Activated naive CD4-positive, alpha-beta T cell treated with anti-CD3 and anti-CD28 coated beads, Interleukin-2, amount 10 ng/mL, durations not matched to agents 7 days and 5 days (primary cell): ENCODE data around the gene DNAH17.

Experiments
- CTCF ChIA-PET: fragments of 350-600 bp; sonication (Branson Sonifier 250); formaldehyde crosslinking; loops from one replicate; lab custom pipeline; 2021; ENCODE audit warnings: antibody characterized with exemption; lab: Charles Lee
- DNase-seq: peaks from one replicate; pipeline ENCODE4 v3.0.0-alpha.2; 2020
- H3K27ac Mint-ChIP-seq: one replicate; pipeline ENCODE4 v1.8.0; 2021; ENCODE audit warnings: mild to moderate bottlenecking, moderate library complexity, mixed read lengths
- H3K27me3 Mint-ChIP-seq: one replicate; pipeline ENCODE4 v1.8.0; 2021; ENCODE audit warnings: mild to moderate bottlenecking, mixed read lengths
- H3K36me3 Mint-ChIP-seq: one replicate; pipeline ENCODE4 v1.8.0; 2021; ENCODE audit warnings: mixed read lengths
- H3K4me1 Mint-ChIP-seq: one replicate; pipeline ENCODE4 v1.8.0; 2021; ENCODE audit warnings: mixed read lengths
- H3K4me3 Mint-ChIP-seq: one replicate; pipeline ENCODE4 v1.8.0; 2021; ENCODE audit warnings: mild to moderate bottlenecking, moderate library complexity, mixed read lengths
- H3K9me3 Mint-ChIP-seq: one replicate; pipeline ENCODE4 v1.8.0; 2021; ENCODE audit warnings: mixed read lengths

The DNAH17 gene

DNA sequence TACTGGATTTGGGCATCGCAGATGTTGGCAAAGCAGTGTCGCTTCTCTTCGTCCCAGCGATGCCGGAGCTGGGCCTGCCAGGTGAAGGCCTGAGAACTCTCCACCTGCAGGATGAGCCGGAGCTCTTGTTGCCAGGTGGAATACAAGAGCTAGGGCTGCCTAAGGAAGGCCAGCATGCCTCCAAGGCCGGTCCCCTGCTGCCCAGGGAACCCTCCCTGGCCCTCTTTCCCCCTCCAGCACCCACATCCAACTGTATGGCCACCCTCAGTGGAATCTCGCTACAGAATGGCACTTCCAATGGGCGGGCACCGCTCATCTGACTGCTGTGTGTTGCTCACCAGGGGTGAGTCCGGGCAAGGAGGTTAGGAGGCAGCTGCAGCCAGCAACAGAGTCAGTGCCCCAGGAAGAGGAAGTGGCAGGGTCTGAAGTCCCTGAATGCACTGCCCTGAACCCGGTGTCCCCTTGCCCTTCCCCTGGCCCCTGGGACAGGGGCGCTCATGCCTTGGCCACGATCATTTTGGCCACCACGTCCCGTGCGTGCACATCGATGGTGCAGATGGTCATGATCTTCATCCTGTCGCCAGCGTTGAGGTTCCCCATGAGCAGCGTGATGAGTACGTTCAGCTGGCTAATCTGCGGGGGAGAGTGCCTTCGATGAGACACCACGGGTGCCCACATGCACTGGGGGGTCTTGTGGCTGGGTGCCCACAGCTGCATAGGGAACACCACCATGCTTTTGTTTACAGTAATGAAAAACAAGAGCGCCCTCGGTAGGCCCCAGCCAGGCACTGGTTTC lies 75.8 kb downstream of the DNAH17 start:
- Mint-ChIP-seq H3K4me1 (no peaks in the 10 kb centered on the region), H3K4me3 (no peak overlapping the region), H3K36me3 (no peaks in the 10 kb centered on the region), H3K27ac (no peak overlapping the region), H3K27me3 (peaks cover 11% of the 10 kb centered on the region), H3K9me3 (no peaks in the 10 kb centered on the region)
- no peak for DNase-seq
- CTCF ChIA-PET, result no interaction called here

DNA sequence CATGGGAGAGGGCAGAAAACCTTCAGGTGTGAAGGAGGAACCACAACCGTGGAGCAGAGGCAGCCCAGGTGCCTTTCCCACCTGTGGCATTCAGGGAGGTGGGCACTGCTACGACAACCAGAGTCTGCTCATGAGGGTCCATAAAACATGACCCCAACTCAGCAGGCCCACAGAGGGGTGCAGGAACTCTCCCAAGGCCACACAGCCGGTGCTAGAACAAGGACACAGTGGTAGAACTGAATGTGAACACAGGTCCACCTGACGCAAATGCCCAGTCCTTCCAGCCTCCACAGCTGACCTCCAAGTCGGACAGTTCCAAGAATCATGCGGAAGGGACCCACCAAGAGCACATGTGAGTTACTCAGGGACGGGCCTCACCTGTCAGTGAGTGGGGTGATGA lies 76.4 kb downstream of the DNAH17 start:
- no peaks in the 10 kb centered on the region for H3K9me3 Mint-ChIP-seq
- DNase-seq, result no peak
- H3K36me3 Mint-ChIP-seq, result no peaks in the 10 kb centered on the region
- H3K4me1 Mint-ChIP-seq, result no peaks in the 10 kb centered on the region
- H3K27me3 Mint-ChIP-seq, result peaks cover 7% of the 10 kb centered on the region
- no peak overlapping the region for H3K27ac Mint-ChIP-seq
- no peak overlapping the region for H3K4me3 Mint-ChIP-seq
- CTCF ChIA-PET, result no interaction called here

DNA sequence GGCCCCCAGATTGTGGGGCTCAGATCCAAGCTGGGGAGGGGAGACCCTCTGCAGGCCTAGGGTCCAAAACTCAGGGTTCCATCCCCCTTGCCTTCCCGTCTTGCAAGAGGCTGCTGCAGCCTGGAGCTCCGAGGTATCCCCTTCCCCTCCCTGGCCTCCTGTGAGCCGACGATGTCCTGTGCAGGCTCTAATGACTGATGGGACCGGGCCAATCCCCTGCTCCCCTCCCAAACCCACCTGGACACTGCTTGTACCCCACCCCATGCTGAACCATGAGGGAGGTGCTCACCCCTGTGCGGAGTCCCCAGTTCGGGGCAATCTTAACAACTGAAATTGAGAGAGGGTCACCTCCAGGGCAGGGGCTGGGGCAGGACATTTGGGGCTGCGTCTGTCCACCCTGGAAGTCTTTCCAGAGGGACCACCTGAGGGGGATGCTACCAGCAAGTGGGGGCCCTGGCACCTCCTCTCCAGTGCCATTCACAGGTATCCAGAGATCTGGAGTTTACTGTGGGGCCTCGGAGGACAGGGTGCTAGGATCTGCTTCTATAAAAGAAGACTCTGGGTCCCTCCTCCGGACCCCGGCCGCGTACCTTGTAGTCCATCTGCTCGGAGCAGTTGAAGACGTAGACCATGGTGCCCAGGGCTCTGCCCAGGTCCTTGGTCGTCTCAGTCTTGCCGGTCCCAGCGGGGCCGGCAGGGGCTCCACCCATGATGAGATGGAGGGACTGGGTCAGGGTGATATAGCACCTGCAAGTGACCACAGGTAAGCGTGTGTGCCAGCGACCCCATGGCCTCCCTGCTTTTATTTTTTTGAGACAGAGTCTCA lies 77.3 kb downstream of the DNAH17 start:
- Mint-ChIP-seq H3K4me1 (no peaks in the 10 kb centered on the region), H3K9me3 (no peaks in the 10 kb centered on the region), H3K27ac (no peak overlapping the region), H3K4me3 (no peak overlapping the region), H3K36me3 (no peaks in the 10 kb centered on the region), H3K27me3 (peaks cover 3% of the 10 kb centered on the region)
- no peak for DNase-seq
- CTCF ChIA-PET, result no interaction called here

DNA sequence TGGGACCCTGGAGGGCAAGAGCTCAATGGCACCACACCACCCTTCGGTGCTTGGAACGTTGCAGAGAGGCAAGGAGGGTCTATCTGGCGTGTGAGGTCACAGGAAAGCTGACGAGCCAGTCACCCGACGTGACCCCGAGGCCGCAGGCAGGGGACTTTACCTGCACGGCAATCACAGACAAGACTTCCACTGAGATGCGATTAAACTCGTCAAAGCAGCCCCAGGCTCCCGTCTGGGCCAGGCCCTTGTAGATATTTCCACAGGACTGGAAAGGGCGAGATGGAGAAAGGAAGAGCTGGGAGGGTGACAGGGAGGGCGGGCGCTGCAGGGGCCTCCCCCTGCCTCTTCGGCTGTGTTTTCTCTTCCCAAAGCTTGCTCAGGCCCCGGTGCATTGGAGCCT lies 78.3 kb downstream of the DNAH17 start:
- Mint-ChIP-seq H3K27ac (no peak overlapping the region), H3K27me3 (peaks cover 3% of the 10 kb centered on the region), H3K36me3 (no peaks in the 10 kb centered on the region), H3K4me3 (no peak overlapping the region), H3K9me3 (no peaks in the 10 kb centered on the region), H3K4me1 (no peaks in the 10 kb centered on the region)
- no peak for DNase-seq
- CTCF ChIA-PET, result no interaction called here

DNA sequence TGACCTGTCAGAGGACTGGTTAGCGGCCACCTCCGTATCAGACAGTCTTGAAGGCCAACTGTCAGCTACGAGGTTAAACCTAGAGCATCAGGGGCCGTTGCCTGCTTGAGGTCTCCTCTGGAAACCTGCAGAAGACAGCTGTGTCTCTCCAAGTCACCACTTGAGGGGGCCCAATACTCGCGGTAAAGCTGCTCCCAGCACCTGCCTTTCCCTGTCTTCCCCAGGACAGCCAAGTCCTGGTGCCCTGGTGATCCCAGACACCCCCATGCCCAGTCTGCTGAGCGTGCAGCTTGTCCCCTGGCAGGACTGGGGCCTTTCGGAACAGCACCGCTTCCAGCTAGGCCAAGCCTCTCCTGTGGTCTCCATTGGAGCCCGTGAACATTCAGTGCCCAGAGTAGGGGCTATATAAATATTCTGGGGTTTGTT lies 80.1 kb downstream of the DNAH17 start:
- Mint-ChIP-seq H3K36me3 (no peaks in the 10 kb centered on the region), H3K27me3 (peaks cover 3% of the 10 kb centered on the region), H3K9me3 (no peaks in the 10 kb centered on the region), H3K4me1 (no peaks in the 10 kb centered on the region), H3K27ac (no peak overlapping the region), H3K4me3 (no peak overlapping the region)
- CTCF ChIA-PET, result interaction anchor here (0.8 to 1.8 kb wide), 15 partner anchors 11 to 357 kb away, joined by 3 to 9 read pairs (median 3); no protein-coding TSS in a partner anchor
- DNase-seq, result peak; percentile 79

DNA sequence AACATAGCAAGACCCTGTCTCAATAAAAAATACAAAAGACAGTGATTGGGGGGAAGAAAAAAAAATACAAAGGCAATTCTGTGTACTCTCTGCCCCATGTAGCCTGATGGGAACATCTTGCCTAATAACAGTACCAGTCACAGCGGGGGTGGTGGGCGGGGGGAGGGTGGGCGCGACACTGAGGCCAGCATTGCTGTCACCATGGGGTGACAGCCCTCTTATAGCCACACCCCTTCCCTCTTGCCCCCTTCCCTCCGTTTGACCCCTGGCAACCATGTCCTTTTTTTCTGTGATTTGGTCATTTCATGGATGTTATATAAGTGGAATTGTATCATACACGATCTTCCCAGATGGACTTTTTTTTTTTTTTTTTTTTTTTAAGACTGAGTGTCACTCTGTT lies 80.9 kb downstream of the DNAH17 start:
- DNase-seq, result no peak
- CTCF ChIA-PET, result interaction anchor here (0.5 to 1.5 kb wide), 7 partner anchors 11 to 358 kb away, joined by 3 to 9 read pairs (median 3); no protein-coding TSS in a partner anchor
- H3K27ac Mint-ChIP-seq, result no peak overlapping the region

DNA sequence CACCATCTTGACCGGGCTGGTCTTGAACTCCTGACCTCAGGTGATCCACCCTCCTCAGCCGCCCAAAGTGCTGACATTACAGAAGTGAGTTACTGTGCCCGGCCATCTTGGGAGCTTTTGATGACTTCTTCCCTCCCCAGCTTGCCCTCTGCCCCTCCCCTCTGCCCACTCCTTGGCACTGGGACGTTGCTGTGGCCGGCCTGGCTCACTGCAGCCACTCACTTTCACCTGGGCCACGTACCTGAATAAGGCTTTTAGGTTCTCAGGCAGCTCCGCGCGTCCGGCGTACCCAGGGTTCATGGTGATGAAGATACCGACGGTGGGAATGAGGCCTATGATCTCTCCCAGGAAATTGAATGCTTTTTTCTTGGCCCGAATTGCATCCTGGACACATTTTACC lies 81.6 kb downstream of the DNAH17 start:
- H3K27ac Mint-ChIP-seq, result no peak overlapping the region
- CTCF ChIA-PET, result no interaction called here
- no peak for DNase-seq
- H3K4me3 Mint-ChIP-seq, result no peak overlapping the region
- H3K9me3 Mint-ChIP-seq, result no peaks in the 10 kb centered on the region
- H3K27me3 Mint-ChIP-seq, result peaks cover 3% of the 10 kb centered on the region
- peaks cover 3% of the 10 kb centered on the region for H3K4me1 Mint-ChIP-seq
- H3K36me3 Mint-ChIP-seq, result no peaks in the 10 kb centered on the region

More for the DNA sequence above, 80.9 kb downstream of the DNAH17 start:
- Mint-ChIP-seq H3K9me3 (no peaks in the 10 kb centered on the region), H3K36me3 (no peaks in the 10 kb centered on the region), H3K27me3 (peaks cover 3% of the 10 kb centered on the region), H3K4me1 (no peaks in the 10 kb centered on the region), H3K4me3 (no peak overlapping the region)

DNA sequence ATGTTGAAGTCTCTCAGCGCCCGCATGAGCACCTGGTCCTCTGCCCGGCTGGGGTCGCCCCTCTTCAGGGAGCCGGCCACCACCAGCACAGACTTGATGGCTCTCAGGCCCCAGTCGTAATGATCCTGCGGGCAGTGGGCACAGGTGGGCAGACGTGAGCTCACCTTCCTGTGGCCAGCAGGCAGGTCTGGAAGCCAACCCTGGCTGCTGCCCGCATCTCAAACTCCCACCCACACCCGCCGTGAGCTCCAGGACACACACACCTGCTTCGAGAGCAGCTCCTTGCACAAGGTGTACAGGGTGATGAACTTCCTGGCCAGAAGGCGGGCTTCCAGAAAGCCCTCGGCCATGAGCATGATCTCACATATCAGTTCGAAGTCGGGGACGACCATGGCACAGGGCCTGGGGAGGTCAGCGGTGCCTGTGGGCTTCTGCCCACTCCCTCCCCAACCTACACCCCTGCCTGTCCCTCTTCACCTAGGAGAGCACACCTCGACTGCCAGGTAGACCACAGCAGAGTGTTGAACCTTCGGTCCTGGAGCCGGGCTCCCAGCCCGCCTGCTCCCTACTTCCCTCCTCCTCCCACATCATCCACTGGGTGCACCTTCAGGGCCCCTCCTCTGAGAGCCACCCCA lies 82.4 kb downstream of the DNAH17 start:
- no peak for DNase-seq
- H3K27ac Mint-ChIP-seq, result no peak overlapping the region
- CTCF ChIA-PET, result no interaction called here
- H3K9me3 Mint-ChIP-seq, result no peaks in the 10 kb centered on the region
- H3K36me3 Mint-ChIP-seq, result no peaks in the 10 kb centered on the region
- H3K27me3 Mint-ChIP-seq, result peaks cover 8% of the 10 kb centered on the region
- peaks cover 3% of the 10 kb centered on the region for H3K4me1 Mint-ChIP-seq
- no peak overlapping the region for H3K4me3 Mint-ChIP-seq

DNA sequence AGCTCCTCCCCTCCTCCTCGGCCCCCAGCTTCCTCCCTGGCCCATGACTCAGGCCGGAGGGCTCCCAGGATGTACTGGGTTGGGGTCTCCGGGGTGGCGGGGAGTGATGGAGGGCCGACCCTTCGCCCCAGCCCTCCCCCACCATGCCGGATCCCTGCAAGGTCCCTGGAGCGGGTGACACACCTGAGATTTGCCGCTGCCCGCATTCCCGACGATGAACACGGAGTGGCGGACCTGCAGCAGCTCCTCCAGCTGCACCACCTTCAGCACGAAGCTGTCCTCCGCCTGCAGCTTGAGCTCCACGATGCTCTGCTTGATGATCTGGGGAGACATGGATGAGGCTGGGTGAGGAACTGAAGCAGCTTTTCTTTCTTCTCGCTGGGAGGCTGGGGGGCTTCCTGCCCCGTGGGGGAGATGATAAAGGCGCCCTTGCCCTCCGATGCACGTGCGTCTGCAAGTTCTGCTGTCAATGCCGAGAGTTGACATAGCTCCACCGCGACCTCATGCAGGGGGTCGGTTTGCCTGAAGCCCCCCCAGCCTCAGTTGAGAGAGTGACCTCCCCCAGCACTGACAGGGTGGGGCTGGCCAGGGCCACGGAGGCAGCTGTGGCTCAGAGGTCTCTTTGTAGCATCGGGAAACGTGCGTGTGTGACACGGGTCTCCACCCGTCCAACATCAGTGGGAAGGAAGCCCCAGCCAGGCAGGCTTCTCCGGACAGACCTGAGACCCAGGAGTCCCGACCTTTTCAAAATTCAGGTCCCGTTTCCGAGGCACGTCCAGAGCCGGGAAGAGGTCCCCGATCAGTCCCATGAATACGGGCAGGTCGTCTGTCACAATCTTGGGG lies 83.1 kb downstream of the DNAH17 start:
- no peak for DNase-seq
- Mint-ChIP-seq H3K9me3 (no peaks in the 10 kb centered on the region), H3K27ac (no peak overlapping the region), H3K4me1 (peaks cover 3% of the 10 kb centered on the region), H3K36me3 (no peaks in the 10 kb centered on the region), H3K27me3 (peaks cover 8% of the 10 kb centered on the region), H3K4me3 (no peak overlapping the region)
- CTCF ChIA-PET, result no interaction called here

DNA sequence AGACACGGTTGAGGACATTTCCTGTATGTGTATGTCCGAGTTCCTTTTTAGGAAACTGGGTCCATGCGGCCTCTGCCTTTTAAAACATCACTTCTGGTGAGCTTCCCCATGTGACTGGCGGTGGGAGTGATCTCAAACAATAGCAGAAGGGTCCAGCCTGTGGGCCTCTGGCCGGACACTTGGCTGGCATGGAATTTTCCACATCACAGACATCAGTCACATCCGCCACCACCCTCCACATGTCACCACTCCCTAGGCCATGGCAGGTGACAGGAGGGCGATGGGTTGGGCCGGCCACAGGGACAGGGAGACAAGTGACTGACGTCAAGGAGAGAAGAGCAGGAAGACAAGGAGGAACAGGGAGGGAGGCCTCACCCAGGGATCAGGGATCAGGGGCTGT lies 83.7 kb downstream of the DNAH17 start:
- no peaks in the 10 kb centered on the region for H3K9me3 Mint-ChIP-seq
- H3K27me3 Mint-ChIP-seq, result peaks cover 12% of the 10 kb centered on the region
- H3K4me1 Mint-ChIP-seq, result peaks cover 3% of the 10 kb centered on the region
- no peak for DNase-seq
- CTCF ChIA-PET, result interaction anchor here (0.9 kb wide), 1 partner anchor 215 kb away, joined by 3 read pairs; no protein-coding TSS in a partner anchor
- H3K4me3 Mint-ChIP-seq, result no peak overlapping the region
- H3K27ac Mint-ChIP-seq, result no peak overlapping the region
- no peaks in the 10 kb centered on the region for H3K36me3 Mint-ChIP-seq

DNA sequence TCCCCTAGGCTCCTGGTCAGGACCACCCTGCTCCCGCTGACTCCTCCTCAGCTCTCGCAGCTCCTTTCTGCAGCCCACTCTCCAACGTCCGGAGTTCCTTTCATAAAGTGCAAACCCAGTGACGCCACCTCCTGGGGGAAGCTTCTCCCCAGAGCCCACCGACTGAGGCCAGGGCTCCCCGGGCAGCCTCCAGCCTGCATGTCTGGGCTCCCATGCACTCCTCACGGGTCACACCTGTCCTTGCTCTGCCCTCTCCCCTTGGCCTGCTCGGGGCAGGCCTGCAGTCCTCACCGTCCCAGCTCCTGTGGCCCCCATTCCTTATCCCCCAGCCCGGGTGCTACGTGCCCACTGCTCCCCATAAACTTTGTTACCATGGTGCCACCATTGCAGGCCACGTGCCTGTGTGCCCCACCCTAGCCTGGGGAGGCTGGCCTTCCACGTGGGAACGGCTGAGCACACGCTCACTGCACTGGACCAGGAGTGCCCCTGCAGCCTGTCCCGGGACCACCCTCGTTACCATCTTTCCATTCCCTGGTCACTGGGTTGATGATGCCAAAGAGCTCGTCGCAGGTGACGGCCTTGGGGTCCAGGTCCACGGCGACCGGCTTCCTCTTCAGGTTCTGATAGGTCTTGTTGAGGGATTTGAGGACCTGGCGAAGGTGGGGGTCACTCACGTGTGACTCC lies 84.9 kb downstream of the DNAH17 start:
- H3K27ac Mint-ChIP-seq, result no peak overlapping the region
- H3K36me3 Mint-ChIP-seq, result no peaks in the 10 kb centered on the region
- H3K4me1 Mint-ChIP-seq, result peaks cover 3% of the 10 kb centered on the region
- CTCF ChIA-PET, result interaction anchor here (1.2 kb wide), 1 partner anchor 216 kb away, joined by 3 read pairs; no protein-coding TSS in a partner anchor
- no peak for DNase-seq
- H3K27me3 Mint-ChIP-seq, result peaks cover 13% of the 10 kb centered on the region
- H3K4me3 Mint-ChIP-seq, result no peak overlapping the region
- H3K9me3 Mint-ChIP-seq, result no peaks in the 10 kb centered on the region

DNA sequence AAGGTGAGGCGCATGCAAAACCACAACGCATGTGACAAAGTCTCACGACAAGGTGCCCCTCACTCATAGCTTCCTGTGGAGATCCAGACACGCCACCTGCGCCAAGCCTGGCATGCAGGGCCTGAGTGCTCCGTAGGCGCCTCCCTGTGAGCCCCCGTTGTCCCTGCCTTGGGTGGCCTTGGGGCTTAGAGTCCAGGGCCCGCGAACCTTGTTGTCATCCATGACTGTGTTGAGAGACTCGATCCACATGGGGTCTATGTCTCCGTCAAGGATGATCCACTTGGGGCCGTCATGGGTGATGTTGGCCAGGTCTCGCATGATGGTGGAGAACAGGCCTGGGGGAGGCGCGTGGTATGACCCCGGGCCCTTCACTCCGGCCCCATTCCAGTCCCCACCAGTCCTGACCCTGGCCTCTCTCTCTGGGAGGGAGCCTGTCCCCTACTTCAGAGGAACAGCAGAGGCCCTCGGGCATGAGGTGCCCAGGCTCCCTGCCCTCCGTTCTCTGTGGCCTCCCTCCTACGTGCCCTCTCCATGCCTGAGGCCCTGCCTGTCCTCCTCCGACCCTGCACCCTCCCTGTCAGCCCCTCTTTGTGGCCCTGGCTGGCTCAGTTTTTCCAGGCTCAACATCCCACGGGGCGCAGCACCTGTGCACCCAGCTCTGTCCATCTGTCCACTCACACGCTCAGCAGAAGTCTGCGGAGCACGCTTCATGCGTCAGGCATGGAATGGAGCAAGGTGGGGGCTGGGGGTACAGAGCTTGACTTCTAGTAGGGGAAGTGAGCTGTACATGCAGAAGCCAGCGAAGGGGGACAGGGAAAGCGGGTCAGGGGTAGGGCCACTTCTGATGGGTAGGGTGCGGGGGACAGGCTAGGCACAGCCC lies 85.7 kb downstream of the DNAH17 start:
- CTCF ChIA-PET, result interaction anchor here (1.2 kb wide), 1 partner anchor 217 kb away, joined by 3 read pairs; no protein-coding TSS in a partner anchor
- Mint-ChIP-seq H3K9me3 (no peaks in the 10 kb centered on the region), H3K27me3 (peaks cover 13% of the 10 kb centered on the region), H3K4me1 (peaks cover 3% of the 10 kb centered on the region), H3K36me3 (no peaks in the 10 kb centered on the region), H3K27ac (no peak overlapping the region), H3K4me3 (no peak overlapping the region)
- no peak for DNase-seq
